ENCODE data around the gene CCNA2. TPM values are rescaled to one million over a fixed set of nuclear protein-coding genes. Genes with fewer than 3 reads are reported as not detected.

Gene CCNA2
- polyA plus RNA-seq, 3 donors: 0.20 to 0.23 TPM; not detected in 1

GRCh38 chr4:121776610-121777401 is 46.9 kb downstream of the CCNA2 start:
- no peaks in the 10 kb centered on the region for H3K9me3 ChIP-seq (replicated peaks in 1 of 2; ENCODE audit: control insufficient read depth in 1 of 2, insufficient read depth in 1 of 2, low read length in 2 of 2)
- no peak for TF ChIP-seq CTCF (IDR thresholded peaks at IDR 0.05)
- no peak overlapping the region for H3K27ac ChIP-seq (ENCODE audit: low read depth in 1 of 2, low read length in 2 of 2)
- no peaks in the 10 kb centered on the region for H3K4me1 ChIP-seq (ENCODE audit: control insufficient read depth in 1 of 2, insufficient read depth in 2 of 2, low read length in 2 of 2)
- Mint-ChIP-seq H3K27ac (no peak overlapping the region), H3K36me3 (no peaks in the 10 kb centered on the region), H3K4me1 (no peaks in the 10 kb centered on the region), H3K27me3 (ENCODE audit: low read depth in 3 of 3) (peaks cover 7 to 22% (median 9%) of the 10 kb centered on the region in 3 donors), H3K4me3 (no peak overlapping the region), H3K9me3 (peaks cover 0 to 4% (median 2%) of the 10 kb centered on the region in 7 donors)
- H4K20me1 ChIP-seq (ENCODE audit: insufficient read depth, low read length): no peaks in the 10 kb centered on the region
- no peak for DNase-seq
- no peak overlapping the region for H3K4me3 ChIP-seq (replicated peaks in 1 of 3; ENCODE audit: low read depth in 2 of 3, low read length in 3 of 3)
- no peaks in the 10 kb centered on the region for H3K36me3 ChIP-seq (replicated peaks in 1 of 2; ENCODE audit: control insufficient read depth in 1 of 2, insufficient read depth in 2 of 2, low read length in 2 of 2)
- intact Hi-C loops (cut with micrococcal nuclease): no loop called here
- H3K79me2 ChIP-seq (ENCODE audit: insufficient read depth, low read length): no peaks in the 10 kb centered on the region
- no peak overlapping the region for H3K9ac ChIP-seq (ENCODE audit: insufficient read depth, low read length, poor library complexity, severe bottlenecking)
- H3K27me3 ChIP-seq (ENCODE audit: control insufficient read depth in 2 of 2, insufficient read depth in 2 of 2, low read length in 2 of 2): peaks cover 0 to 4% of the 10 kb centered on the region in 2 donors
- no peak overlapping the region for H3K4me2 ChIP-seq (replicated peaks; ENCODE audit: extremely low read depth, low read length, poor library complexity, severe bottlenecking)
- no peak overlapping the region for H2AFZ ChIP-seq (ENCODE audit: insufficient read depth, low read depth, low read length, poor library complexity, severe bottlenecking)
- no CpG with 5 or more reads among the region's 6 CpGs for WGBS (ENCODE audit: insufficient coverage)

- Histone ChIP-seq H3K27me3 (ENCODE audit: control insufficient read depth in 2 of 2, insufficient read depth in 2 of 2, low read length in 2 of 2) (peaks cover 0 to 2% of the 10 kb centered on the region in 2 donors), H3K4me2 (replicated peaks; ENCODE audit: extremely low read depth, low read length, poor library complexity, severe bottlenecking) (no peak overlapping the region), H4K20me1 (ENCODE audit: insufficient read depth, low read length) (no peaks in the 10 kb centered on the region), H2AFZ (ENCODE audit: insufficient read depth, low read depth, low read length, poor library complexity, severe bottlenecking) (no peak overlapping the region), H3K79me2 (ENCODE audit: insufficient read depth, low read length) (no peaks in the 10 kb centered on the region), H3K9me3 (replicated peaks in 1 of 2; ENCODE audit: control insufficient read depth in 1 of 2, insufficient read depth in 1 of 2, low read length in 2 of 2) (no peaks in the 10 kb centered on the region), H3K36me3 (replicated peaks in 1 of 2; ENCODE audit: control insufficient read depth in 1 of 2, insufficient read depth in 2 of 2, low read length in 2 of 2) (no peaks in the 10 kb centered on the region), H3K27ac (ENCODE audit: low read depth in 1 of 2, low read length in 2 of 2) (no peak overlapping the region), H3K4me3 (replicated peaks in 1 of 3; ENCODE audit: low read depth in 2 of 3, low read length in 3 of 3) (no peak overlapping the region), H3K9ac (ENCODE audit: insufficient read depth, low read length, poor library complexity, severe bottlenecking) (no peak overlapping the region), H3K4me1 (ENCODE audit: control insufficient read depth in 1 of 2, insufficient read depth in 2 of 2, low read length in 2 of 2) (no peaks in the 10 kb centered on the region)
- no peaks in the 10 kb centered on the region for H3K4me1 Mint-ChIP-seq
- DNase-seq: no peak
- WGBS (ENCODE audit: insufficient coverage): no CpG with 5 or more reads among the region's 1 CpG
- H3K9me3 Mint-ChIP-seq: peaks cover 0 to 3% (median 0%) of the 10 kb centered on the region in 7 donors
- TF ChIP-seq CTCF (IDR thresholded peaks at IDR 0.05): no peak
- H3K4me3 Mint-ChIP-seq: no peak overlapping the region
- intact Hi-C loops (cut with micrococcal nuclease): no loop called here
- no peaks in the 10 kb centered on the region for H3K36me3 Mint-ChIP-seq
- H3K27ac Mint-ChIP-seq: no peak overlapping the region
- H3K27me3 Mint-ChIP-seq (ENCODE audit: low read depth in 3 of 3): peaks cover 9 to 24% (median 13%) of the 10 kb centered on the region in 3 donors
These were observed 49.8 kb downstream of the CCNA2 start for GRCh38 chr4:121773883-121774282.
